Lower leg skin (tissue), 3 donors: Measurements from ENCODE around the gene ARNT2.

ENCODE experiments used
- CTCF ChIP-seq, 3 donors: fragments of 450-650 bp; IDR thresholded peaks; one replicate each; pipeline ENCODE4 v1.5.1; 2016; ENCODE audit warnings: antibody characterized with exemption in 3 of 3, mild to moderate bottlenecking in 3 of 3, moderate library complexity in 2 of 3
- POLR2A ChIP-seq, 2 donors: fragments of 450-650 bp; IDR thresholded peaks; one replicate each; pipeline ENCODE4 v1.6.1; 2016 to 2017; ENCODE audit warnings: antibody characterized with exemption in 2 of 2, mild to moderate bottlenecking in 1 of 2, moderate library complexity in 1 of 2

GRCh38 chr15:80609512-80609946 is 205.3 kb downstream of the ARNT2 start:
- TF ChIP-seq CTCF (IDR thresholded peaks at IDR 0.05): no peak
- no peak for TF ChIP-seq POLR2A (IDR thresholded peaks at IDR 0.05)
